ENCODE data around the gene AFAP1L2.

AFAP1L2 gene

GRCh38 chr10:114397651-114398145 is 6.6 kb downstream of the AFAP1L2 start:
- FAIRE-seq (peak; percentile 40), DNase-seq (ENCODE audit: insufficient read length) (no peak)
- TF ChIP-seq TAF1 (IDR thresholded peaks at IDR 0.05; ENCODE audit: borderline replicate concordance, low read depth, low read length) (no peak), POLR2AphosphoS5 (IDR thresholded peaks at IDR 0.05; ENCODE audit: low read depth, low read length) (no peak), POLR2A (IDR thresholded peaks at IDR 0.05; ENCODE audit: low read depth, low read length) (no peak)

DNA sequence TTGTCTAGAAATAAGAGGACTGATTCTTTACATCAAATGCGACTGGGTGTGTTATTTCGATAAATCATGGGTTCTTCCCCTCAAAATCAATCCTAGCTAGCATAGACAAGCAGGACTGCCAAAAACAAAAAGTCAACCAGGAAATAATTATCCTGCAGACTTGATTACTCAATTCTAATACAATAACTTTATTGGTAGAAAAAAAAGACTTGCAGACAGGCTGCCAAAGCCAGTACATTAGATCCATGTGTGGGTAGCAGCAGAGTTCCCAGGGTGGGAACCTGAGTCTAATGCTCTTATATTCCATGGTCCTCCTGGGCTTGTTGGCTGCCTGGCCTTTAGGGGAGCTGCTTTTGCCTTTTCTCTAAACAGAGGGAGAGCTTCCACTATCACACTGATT is 7.8 kb downstream of the AFAP1L2 start:
- TF ChIP-seq POLR2A (IDR thresholded peaks at IDR 0.05; ENCODE audit: low read depth, low read length) (no peak), POLR2AphosphoS5 (IDR thresholded peaks at IDR 0.05; ENCODE audit: low read depth, low read length) (no peak), TAF1 (IDR thresholded peaks at IDR 0.05; ENCODE audit: borderline replicate concordance, low read depth, low read length) (no peak)
- peak; percentile 30 for FAIRE-seq
- DNase-seq (ENCODE audit: insufficient read length), result no peak

DNA sequence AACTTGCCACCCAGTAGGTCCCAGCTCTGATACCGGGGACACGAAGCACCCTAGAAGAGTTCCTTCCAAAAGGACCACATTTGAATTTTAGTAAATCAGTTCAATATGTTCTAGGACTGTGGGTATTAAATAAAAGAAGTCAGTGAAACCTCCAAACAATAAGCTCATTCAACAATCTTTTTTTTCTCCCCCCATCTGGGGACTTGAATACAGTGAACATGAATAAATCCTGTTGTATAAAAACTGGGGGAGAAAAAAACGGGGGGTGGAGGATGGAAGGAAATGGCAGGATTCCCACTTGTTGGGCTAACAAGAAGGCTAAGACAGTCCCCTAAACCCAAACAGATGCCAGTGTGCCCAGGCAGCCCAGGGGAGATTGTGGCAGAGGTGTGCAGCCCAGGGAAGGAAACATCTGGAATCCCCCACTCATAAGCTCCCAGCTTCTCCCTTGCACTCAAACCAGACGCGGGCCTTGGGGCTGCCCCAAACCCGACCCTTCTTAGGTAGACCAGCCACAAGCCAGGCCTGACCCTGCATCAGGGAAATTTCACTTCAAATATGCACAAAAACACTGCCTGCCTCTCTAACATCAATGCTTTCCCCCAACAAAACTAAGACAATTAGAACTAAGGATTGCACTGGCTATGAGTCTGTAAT is 8.8 kb downstream of the AFAP1L2 start:
- peak; percentile 21 for FAIRE-seq

DNA sequence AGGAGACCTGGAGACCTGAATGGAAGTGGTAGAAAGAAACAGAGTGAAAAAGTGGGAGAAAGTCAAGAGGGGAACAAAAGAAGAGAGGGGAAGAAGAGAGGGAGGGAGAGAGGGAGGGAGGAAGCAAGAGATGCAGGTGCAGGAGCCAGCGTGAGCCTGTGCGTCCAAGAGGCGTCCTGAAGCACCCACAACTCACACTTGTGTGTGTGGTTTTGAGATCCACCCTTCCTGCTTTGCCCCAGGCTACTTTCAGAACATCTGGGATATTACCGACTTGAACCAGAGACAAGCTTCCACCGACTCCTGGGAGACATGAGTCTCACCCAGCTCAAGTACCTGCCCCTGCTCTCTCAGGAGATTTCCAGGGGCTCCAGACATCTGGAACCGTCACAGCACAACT is 9.8 kb downstream of the AFAP1L2 start:
- FAIRE-seq, result no peak

More for the DNA sequence above, 8.8 kb downstream of the AFAP1L2 start:
- DNase-seq (ENCODE audit: insufficient read length), result no peak
- TF ChIP-seq POLR2A (IDR thresholded peaks at IDR 0.05; ENCODE audit: low read depth, low read length), result no peak
- TF ChIP-seq POLR2AphosphoS5 (IDR thresholded peaks at IDR 0.05; ENCODE audit: low read depth, low read length), result no peak
- no peak for TF ChIP-seq TAF1 (IDR thresholded peaks at IDR 0.05; ENCODE audit: borderline replicate concordance, low read depth, low read length)

GRCh38 chr10:114393886-114394285 is 10.4 kb downstream of the AFAP1L2 start:
- FAIRE-seq (no peak), DNase-seq (ENCODE audit: insufficient read length) (no peak)
- no peak for TF ChIP-seq TAF1 (IDR thresholded peaks at IDR 0.05; ENCODE audit: borderline replicate concordance, low read depth, low read length)
- no peak for TF ChIP-seq POLR2A (IDR thresholded peaks at IDR 0.05; ENCODE audit: low read depth, low read length)
- TF ChIP-seq POLR2AphosphoS5 (IDR thresholded peaks at IDR 0.05; ENCODE audit: low read depth, low read length), result no peak

More for the DNA sequence above, 9.8 kb downstream of the AFAP1L2 start:
- no peak for TF ChIP-seq POLR2A (IDR thresholded peaks at IDR 0.05; ENCODE audit: low read depth, low read length)
- no peak for TF ChIP-seq POLR2AphosphoS5 (IDR thresholded peaks at IDR 0.05; ENCODE audit: low read depth, low read length)
- TF ChIP-seq TAF1 (IDR thresholded peaks at IDR 0.05; ENCODE audit: borderline replicate concordance, low read depth, low read length), result no peak
- DNase-seq (ENCODE audit: insufficient read length), result no peak

- TF ChIP-seq POLR2A (IDR thresholded peaks at IDR 0.05; ENCODE audit: low read depth, low read length), result no peak
- TF ChIP-seq POLR2AphosphoS5 (IDR thresholded peaks at IDR 0.05; ENCODE audit: low read depth, low read length), result no peak
- no peak for TF ChIP-seq TAF1 (IDR thresholded peaks at IDR 0.05; ENCODE audit: borderline replicate concordance, low read depth, low read length)
- DNase-seq (ENCODE audit: insufficient read length) (no peak), FAIRE-seq (no peak)
Measured at GRCh38 chr10:114393482-114393881, 10.8 kb downstream of the AFAP1L2 start.

- FAIRE-seq (no peak), DNase-seq (ENCODE audit: insufficient read length) (no peak)
- no peak for TF ChIP-seq POLR2A (IDR thresholded peaks at IDR 0.05; ENCODE audit: low read depth, low read length)
- no peak for TF ChIP-seq POLR2AphosphoS5 (IDR thresholded peaks at IDR 0.05; ENCODE audit: low read depth, low read length)
- TF ChIP-seq TAF1 (IDR thresholded peaks at IDR 0.05; ENCODE audit: borderline replicate concordance, low read depth, low read length), result no peak
Measured at GRCh38 chr10:114392112-114392835, 12.0 kb downstream of the AFAP1L2 start.

- TF ChIP-seq POLR2AphosphoS5 (IDR thresholded peaks at IDR 0.05; ENCODE audit: low read depth, low read length), result no peak
- TF ChIP-seq TAF1 (IDR thresholded peaks at IDR 0.05; ENCODE audit: borderline replicate concordance, low read depth, low read length), result no peak
- TF ChIP-seq POLR2A (IDR thresholded peaks at IDR 0.05; ENCODE audit: low read depth, low read length), result no peak
- DNase-seq (ENCODE audit: insufficient read length) (no peak), FAIRE-seq (no peak)
Measured at GRCh38 chr10:114391599-114391998, 12.7 kb downstream of the AFAP1L2 start.

- TF ChIP-seq TAF1 (IDR thresholded peaks at IDR 0.05; ENCODE audit: borderline replicate concordance, low read depth, low read length) (no peak), POLR2AphosphoS5 (IDR thresholded peaks at IDR 0.05; ENCODE audit: low read depth, low read length) (no peak), POLR2A (IDR thresholded peaks at IDR 0.05; ENCODE audit: low read depth, low read length) (no peak)
- DNase-seq (ENCODE audit: insufficient read length) (no peak), FAIRE-seq (no peak)
Measured at GRCh38 chr10:114389426-114389825, 14.9 kb downstream of the AFAP1L2 start.

DNA sequence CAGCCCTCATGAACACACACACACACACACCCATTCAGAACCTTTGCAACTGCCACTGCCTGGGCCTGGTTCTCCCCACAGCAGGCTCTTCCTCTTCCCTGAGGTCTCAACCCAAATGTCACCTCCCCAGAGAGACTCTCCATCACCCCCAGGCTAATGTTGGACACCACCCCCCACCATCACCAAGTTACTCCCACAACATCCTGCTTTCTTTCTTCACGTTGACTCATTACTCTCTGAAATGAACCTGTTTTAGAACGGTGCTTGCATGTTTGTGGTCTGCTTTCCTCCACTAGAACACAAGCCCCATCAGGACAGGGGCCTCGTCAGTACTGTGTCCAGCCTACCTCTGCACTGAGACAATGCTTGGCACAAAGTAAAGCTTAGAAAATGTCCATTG is 16.0 kb downstream of the AFAP1L2 start:
- TF ChIP-seq POLR2A (IDR thresholded peaks at IDR 0.05; ENCODE audit: low read depth, low read length) (no peak), TAF1 (IDR thresholded peaks at IDR 0.05; ENCODE audit: borderline replicate concordance, low read depth, low read length) (no peak)
- FAIRE-seq (peak; percentile 82), DNase-seq (ENCODE audit: insufficient read length) (no peak)

DNA sequence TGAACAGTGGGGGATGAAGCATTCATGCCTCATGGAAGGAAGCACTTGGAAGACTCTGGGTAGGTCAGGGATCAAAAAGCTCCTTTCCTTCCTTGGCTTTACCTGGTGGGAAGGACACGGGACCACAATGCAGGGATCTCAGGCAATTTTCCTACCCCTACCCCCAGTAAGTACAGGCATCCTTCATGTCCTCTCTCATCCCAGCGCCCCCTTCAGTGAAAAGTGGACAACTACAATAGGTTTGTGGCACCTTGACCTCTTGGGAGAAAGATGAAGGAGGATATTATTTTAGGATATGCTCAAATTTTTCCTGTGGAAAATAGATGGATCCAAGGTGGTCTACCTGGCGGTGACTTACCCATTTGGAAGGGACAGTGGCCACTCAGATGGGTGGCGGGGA is 16.5 kb downstream of the AFAP1L2 start:
- no peak for TF ChIP-seq POLR2AphosphoS5 (IDR thresholded peaks at IDR 0.05; ENCODE audit: low read depth, low read length)
- no peak for TF ChIP-seq TAF1 (IDR thresholded peaks at IDR 0.05; ENCODE audit: borderline replicate concordance, low read depth, low read length)
- no peak for TF ChIP-seq POLR2A (IDR thresholded peaks at IDR 0.05; ENCODE audit: low read depth, low read length)
- no peak for DNase-seq (ENCODE audit: insufficient read length)
- no peak for FAIRE-seq

DNA sequence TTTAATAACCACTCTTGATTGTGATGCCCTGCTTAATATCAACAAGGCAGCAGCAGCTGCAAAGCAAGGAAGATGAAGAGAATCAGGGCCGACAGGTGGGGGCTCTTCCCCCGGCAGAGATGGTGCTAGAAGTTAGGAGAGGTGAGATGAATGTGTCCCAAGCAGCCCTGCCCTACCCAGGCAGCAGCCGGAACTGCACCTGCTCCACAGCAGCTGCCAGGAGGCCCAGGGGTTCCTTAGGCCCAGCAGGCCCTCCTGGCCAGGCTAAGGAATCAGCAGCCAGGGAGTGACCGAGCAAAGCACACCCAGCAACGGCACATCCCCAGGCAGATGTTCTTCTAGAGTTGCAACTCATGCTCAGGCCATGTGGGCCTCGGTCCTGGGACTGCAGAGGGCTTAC is 17.9 kb downstream of the AFAP1L2 start:
- DNase-seq (ENCODE audit: insufficient read length), result no peak
- FAIRE-seq, result no peak
- no peak for TF ChIP-seq TAF1 (IDR thresholded peaks at IDR 0.05; ENCODE audit: borderline replicate concordance, low read depth, low read length)
- TF ChIP-seq POLR2A (IDR thresholded peaks at IDR 0.05; ENCODE audit: low read depth, low read length), result no peak
